T-helper 1 cell treated with Interleukin-12 subunit alpha and Interleukin-12 subunit beta and Interleukin-4 antibody, amounts not matched to agents 30 μg/mL and 1 μg/mL, for 36 hours (primary cell): ENCODE results near the gene TNKS1BP1.
A peak's percentile ranks its signal among the peaks of the same experiment; 100 is the strongest.
"Not testable (repeated sequence)": the region's sequence is repeated elsewhere in the genome, so short reads cannot be mapped to it uniquely, and the experiment has no call there.

Experiments
- H3K27ac Mint-ChIP-seq: one replicate; pipeline ENCODE4 v1.8.0; 2021; ENCODE audit warnings: mild to moderate bottlenecking, mixed read lengths
- H3K27me3 Mint-ChIP-seq: one replicate; pipeline ENCODE4 v1.8.0; 2021; ENCODE audit warnings: low read depth, mixed read lengths
- H3K36me3 Mint-ChIP-seq: one replicate; pipeline ENCODE4 v1.8.0; 2021; ENCODE audit warnings: low read depth, mixed read lengths
- H3K4me1 Mint-ChIP-seq: one replicate; pipeline ENCODE4 v1.8.0; 2021; ENCODE audit warnings: low read depth, mixed read lengths
- H3K4me3 Mint-ChIP-seq: one replicate; pipeline ENCODE4 v1.8.0; 2021; ENCODE audit warnings: mild to moderate bottlenecking, moderate library complexity, mixed read lengths
- H3K9me3 Mint-ChIP-seq: one replicate; pipeline ENCODE4 v1.8.0; 2021; ENCODE audit warnings: mixed read lengths

The TNKS1BP1 gene

DNA sequence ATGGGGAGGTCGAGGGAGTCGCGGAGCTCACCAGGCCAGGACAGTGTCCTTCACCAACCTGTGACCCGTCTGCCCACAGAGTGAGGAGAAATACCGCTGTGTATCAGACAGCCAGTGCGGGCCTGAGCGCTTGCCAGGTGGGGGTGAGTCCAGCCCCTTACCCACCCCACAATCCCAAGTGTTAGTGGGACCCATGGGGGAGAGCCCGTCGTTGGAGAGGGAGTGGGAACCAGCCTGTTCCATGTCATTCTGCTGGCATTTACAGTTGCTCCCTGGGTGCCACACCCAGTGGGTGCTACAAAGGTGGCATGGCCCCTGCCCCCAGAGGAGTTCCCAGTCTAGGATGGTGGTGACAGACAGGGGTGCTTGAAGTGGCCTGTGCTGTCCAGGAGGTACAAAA is 22.6 kb upstream of the TNKS1BP1 start:
- no peaks in the 10 kb centered on the region for H3K27me3 Mint-ChIP-seq
- H3K36me3 Mint-ChIP-seq: peaks cover 3% of the 10 kb centered on the region
- no peak overlapping the region for H3K4me3 Mint-ChIP-seq
- H3K9me3 Mint-ChIP-seq: peaks cover 6% of the 10 kb centered on the region
- H3K27ac Mint-ChIP-seq: no peak overlapping the region
- peaks cover 1% of the 10 kb centered on the region for H3K4me1 Mint-ChIP-seq

DNA sequence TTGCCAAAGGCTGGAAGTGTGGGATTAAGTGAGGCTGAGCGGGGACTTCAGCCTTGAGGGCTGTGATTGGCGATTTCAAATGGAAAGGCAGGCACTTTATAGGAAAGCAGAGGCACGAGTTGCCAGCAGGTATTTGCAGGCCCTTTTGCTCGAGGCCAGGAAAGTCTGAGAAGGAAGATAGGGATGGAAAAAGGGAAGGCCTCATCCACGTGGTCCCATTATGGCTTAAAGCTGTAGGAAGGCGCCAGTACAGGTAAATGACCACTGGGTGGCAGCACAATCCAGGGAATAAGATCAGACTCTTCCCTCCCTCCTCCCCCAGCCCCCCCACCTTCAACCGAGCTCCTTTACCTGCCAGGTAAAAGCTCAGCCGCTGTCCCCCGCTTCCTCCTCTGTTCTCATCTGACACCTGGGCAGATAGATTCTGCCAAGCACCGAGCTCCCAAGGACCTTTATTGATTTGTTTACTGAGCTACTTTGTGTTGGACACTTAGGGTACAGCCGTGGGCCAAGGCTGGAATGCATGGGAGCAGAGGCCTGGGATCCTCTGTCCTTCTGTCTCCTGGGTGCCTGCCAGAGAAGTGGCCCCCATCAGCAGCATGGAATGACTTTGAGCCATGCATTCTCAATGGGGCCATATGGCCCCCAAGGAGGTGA is 20.9 kb upstream of the TNKS1BP1 start:
- no peak overlapping the region for H3K4me3 Mint-ChIP-seq

GRCh38 chr11:57344826-57345225 is 20.1 kb upstream of the TNKS1BP1 start:
- H3K36me3 Mint-ChIP-seq: no peaks in the 10 kb centered on the region
- H3K27ac Mint-ChIP-seq: no peak overlapping the region
- peaks cover 6% of the 10 kb centered on the region for H3K27me3 Mint-ChIP-seq
- no peak overlapping the region for H3K4me3 Mint-ChIP-seq
- H3K9me3 Mint-ChIP-seq: no peaks in the 10 kb centered on the region
- peaks cover 3% of the 10 kb centered on the region for H3K4me1 Mint-ChIP-seq

More for the DNA sequence above, 20.9 kb upstream of the TNKS1BP1 start:
- Mint-ChIP-seq H3K27ac (no peak overlapping the region), H3K4me1 (peaks cover 2% of the 10 kb centered on the region), H3K27me3 (peaks cover 3% of the 10 kb centered on the region), H3K9me3 (no peaks in the 10 kb centered on the region), H3K36me3 (no peaks in the 10 kb centered on the region)

DNA sequence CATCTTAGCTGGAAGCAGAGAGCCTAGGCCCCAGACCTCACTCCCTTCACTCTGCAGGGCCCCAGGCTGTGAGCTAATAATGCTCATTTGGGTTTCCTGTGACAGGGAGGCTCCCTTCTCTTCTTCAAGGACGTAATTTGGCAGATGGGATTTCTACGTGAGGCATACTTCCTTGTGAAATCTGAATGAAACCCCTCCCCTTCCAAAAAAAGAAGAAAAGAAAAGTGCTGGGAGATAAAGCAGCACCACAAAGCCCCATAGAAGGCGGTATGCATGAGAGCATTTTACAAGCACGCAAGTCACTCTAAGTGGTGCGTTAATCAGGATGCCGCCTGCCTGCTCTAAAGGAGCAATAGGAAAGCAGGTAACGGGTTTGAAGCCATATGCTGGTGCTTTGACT is 19.1 kb upstream of the TNKS1BP1 start:
- H3K36me3 Mint-ChIP-seq: no peaks in the 10 kb centered on the region
- no peak overlapping the region for H3K4me3 Mint-ChIP-seq
- peaks cover 3% of the 10 kb centered on the region for H3K4me1 Mint-ChIP-seq
- no peaks in the 10 kb centered on the region for H3K9me3 Mint-ChIP-seq
- no peak overlapping the region for H3K27ac Mint-ChIP-seq
- H3K27me3 Mint-ChIP-seq: peaks cover 6% of the 10 kb centered on the region

DNA sequence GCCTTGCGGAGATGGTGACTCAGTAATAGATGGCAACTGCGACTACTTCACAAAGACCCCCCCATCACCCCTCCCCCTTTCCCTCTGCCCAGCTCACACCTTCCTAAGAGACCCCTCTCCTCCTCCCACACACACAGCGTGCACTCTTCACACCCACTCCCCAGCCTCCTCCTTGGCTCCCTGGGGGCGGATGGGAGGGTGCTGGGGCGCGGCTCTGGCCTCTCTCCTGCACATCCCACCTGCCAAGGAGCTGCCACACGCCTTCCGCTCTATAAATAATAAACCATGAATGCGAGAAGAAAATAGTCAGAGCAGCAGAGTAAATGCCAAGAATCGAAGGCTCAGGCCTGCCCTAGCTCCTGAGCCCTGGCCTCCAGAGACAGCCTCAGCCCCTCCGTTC is 17.9 kb upstream of the TNKS1BP1 start:
- H3K9me3 Mint-ChIP-seq: no peaks in the 10 kb centered on the region
- H3K4me3 Mint-ChIP-seq: no peak overlapping the region
- H3K27ac Mint-ChIP-seq: no peak overlapping the region
- peaks cover 3% of the 10 kb centered on the region for H3K4me1 Mint-ChIP-seq
- peaks cover 6% of the 10 kb centered on the region for H3K27me3 Mint-ChIP-seq
- no peaks in the 10 kb centered on the region for H3K36me3 Mint-ChIP-seq

- Mint-ChIP-seq H3K9me3 (no peaks in the 10 kb centered on the region), H3K4me1 (peaks cover 7% of the 10 kb centered on the region), H3K4me3 (no peak overlapping the region), H3K27me3 (peaks cover 6% of the 10 kb centered on the region), H3K27ac (no peak overlapping the region), H3K36me3 (no peaks in the 10 kb centered on the region)
Observed at GRCh38 chr11:57341250-57341808, 16.6 kb upstream of the TNKS1BP1 start.

- no peaks in the 10 kb centered on the region for H3K36me3 Mint-ChIP-seq
- no peak overlapping the region for H3K27ac Mint-ChIP-seq
- H3K4me1 Mint-ChIP-seq: peaks cover 11% of the 10 kb centered on the region
- H3K4me3 Mint-ChIP-seq: no peak overlapping the region
- H3K27me3 Mint-ChIP-seq: peaks cover 6% of the 10 kb centered on the region
- no peaks in the 10 kb centered on the region for H3K9me3 Mint-ChIP-seq
Observed at GRCh38 chr11:57340039-57340615, 15.4 kb upstream of the TNKS1BP1 start.

GRCh38 chr11:57339328-57339727 is 14.6 kb upstream of the TNKS1BP1 start:
- H3K27ac Mint-ChIP-seq: no peak overlapping the region
- no peaks in the 10 kb centered on the region for H3K9me3 Mint-ChIP-seq
- no peak overlapping the region for H3K4me3 Mint-ChIP-seq
- peaks cover 3% of the 10 kb centered on the region for H3K36me3 Mint-ChIP-seq
- peaks cover 19% of the 10 kb centered on the region for H3K4me1 Mint-ChIP-seq
- peaks cover 6% of the 10 kb centered on the region for H3K27me3 Mint-ChIP-seq

- Mint-ChIP-seq H3K27me3 (peaks cover 6% of the 10 kb centered on the region), H3K27ac (no peak within 1 kb of the TSS), H3K4me1 (peaks cover 23% of the 10 kb centered on the region), H3K36me3 (peaks cover 6% of the 10 kb centered on the region), H3K4me3 (no peak within 1 kb of the TSS), H3K9me3 (no peaks in the 10 kb centered on the region)
Observed at GRCh38 chr11:57338142-57338541, 13.4 kb upstream of the TNKS1BP1 start, which contains the start of gene P2RX3. Gene P2RX3, plus strand, starts transcription at chr11:57338352. Its CDS starts 199 bp downstream, at chr11:57338551.

DNA sequence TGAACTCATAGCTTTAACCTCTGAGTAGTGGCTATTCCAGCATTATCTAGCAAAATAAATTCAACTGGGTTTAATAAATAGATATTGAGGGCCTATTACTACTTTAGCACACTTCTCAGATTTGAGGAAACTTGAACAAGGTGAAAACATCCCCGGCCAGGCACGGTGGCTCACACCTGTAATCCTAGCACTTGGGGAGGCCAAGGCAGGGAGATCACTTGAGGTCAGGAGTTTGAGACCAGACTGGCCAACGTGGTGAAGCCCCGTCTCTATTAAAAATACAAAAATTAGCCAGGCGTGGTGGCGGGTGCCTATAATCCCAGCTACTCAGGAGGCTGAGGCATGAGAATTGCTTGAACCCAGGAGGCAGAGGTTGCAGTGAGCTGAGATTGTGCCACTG is 12.1 kb upstream of the TNKS1BP1 start:
- not testable (repeated sequence) for H3K4me3 Mint-ChIP-seq, H3K27me3 Mint-ChIP-seq, H3K9me3 Mint-ChIP-seq
- Mint-ChIP-seq H3K4me1 (peaks cover 28% of the 10 kb centered on the region), H3K27ac (peak overlapping the region; percentile 98), H3K36me3 (peaks cover 13% of the 10 kb centered on the region)

DNA sequence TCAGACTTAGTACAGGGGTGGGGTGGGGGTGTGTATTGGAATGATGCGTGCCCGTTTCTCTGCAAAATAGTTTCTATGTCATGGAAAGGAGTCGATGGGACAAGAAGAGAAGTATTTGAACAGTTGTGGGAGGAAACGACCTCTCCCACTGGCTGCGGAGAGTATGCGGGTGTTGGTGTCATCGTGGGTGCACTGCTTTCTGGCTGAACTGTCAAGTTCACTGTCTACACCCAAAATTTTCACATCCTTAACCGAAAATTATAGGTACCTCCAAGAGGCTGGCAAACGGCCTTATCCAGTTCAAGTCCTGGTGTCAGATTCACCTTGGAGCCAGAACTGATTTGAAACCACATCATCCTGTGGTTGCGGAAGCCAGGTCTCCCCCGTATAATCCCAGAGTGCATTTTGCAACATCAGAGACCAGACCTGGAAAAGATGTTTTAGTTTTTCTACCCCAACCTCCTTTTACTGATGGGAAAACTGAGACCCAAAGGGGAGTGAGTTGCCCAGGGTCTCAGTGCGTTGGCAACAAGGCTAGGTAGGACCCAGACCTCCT is 11.4 kb upstream of the TNKS1BP1 start:
- Mint-ChIP-seq H3K4me1 (peaks cover 28% of the 10 kb centered on the region), H3K9me3 (no peaks in the 10 kb centered on the region), H3K27ac (peak overlapping the region; percentile 98), H3K4me3 (peak overlapping the region; percentile 97), H3K27me3 (peaks cover 6% of the 10 kb centered on the region), H3K36me3 (peaks cover 19% of the 10 kb centered on the region)

- H3K36me3 Mint-ChIP-seq: peaks cover 25% of the 10 kb centered on the region
- peak within 1 kb of the TSS; percentile 98 for H3K27ac Mint-ChIP-seq
- peaks cover 2% of the 10 kb centered on the region for H3K27me3 Mint-ChIP-seq
- H3K4me1 Mint-ChIP-seq: peaks cover 26% of the 10 kb centered on the region
- H3K9me3 Mint-ChIP-seq: no peaks in the 10 kb centered on the region
- peak within 1 kb of the TSS; percentile 97 for H3K4me3 Mint-ChIP-seq
Observed at GRCh38 chr11:57335343-57336110, 10.8 kb upstream of the TNKS1BP1 start, which contains the start of gene SSRP1. Gene SSRP1, minus strand, starts transcription at chr11:57335892. Its CDS starts 771 bp downstream, at chr11:57335121.

DNA sequence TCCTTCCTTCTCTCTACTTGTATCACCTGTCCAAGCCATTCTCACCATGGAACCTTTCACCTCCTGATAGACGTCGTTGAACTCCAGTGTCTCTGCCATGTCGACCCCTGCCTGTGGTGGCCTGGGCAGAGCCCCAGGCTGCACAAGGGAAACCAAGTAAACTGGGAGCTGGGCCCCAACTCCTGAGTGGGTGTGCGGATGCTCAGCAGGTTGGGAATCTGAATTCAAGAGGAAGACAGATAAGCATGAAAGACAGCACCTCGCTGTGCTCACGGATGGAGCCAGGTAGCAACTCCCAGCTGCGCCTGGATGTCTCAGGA is 10.2 kb upstream of the TNKS1BP1 start:
- H3K9me3 Mint-ChIP-seq: no peaks in the 10 kb centered on the region
- peak overlapping the region; percentile 97 for H3K4me3 Mint-ChIP-seq
- peak overlapping the region; percentile 87 for H3K27ac Mint-ChIP-seq
- H3K4me1 Mint-ChIP-seq: peaks cover 29% of the 10 kb centered on the region
- peaks cover 31% of the 10 kb centered on the region for H3K36me3 Mint-ChIP-seq
- no peaks in the 10 kb centered on the region for H3K27me3 Mint-ChIP-seq

- no peak overlapping the region for H3K27ac Mint-ChIP-seq
- no peaks in the 10 kb centered on the region for H3K27me3 Mint-ChIP-seq
- peaks cover 31% of the 10 kb centered on the region for H3K4me1 Mint-ChIP-seq
- peaks cover 47% of the 10 kb centered on the region for H3K36me3 Mint-ChIP-seq
- H3K9me3 Mint-ChIP-seq: no peaks in the 10 kb centered on the region
- H3K4me3 Mint-ChIP-seq: no peak overlapping the region
Observed at GRCh38 chr11:57332694-57333440, 8.1 kb upstream of the TNKS1BP1 start.
